ENCODE data around the gene CCDC43.
"Not testable (repeated sequence)": the region's sequence is repeated elsewhere in the genome, so short reads cannot be mapped to it uniquely, and the experiment has no call there.

CCDC43 gene

DNA sequence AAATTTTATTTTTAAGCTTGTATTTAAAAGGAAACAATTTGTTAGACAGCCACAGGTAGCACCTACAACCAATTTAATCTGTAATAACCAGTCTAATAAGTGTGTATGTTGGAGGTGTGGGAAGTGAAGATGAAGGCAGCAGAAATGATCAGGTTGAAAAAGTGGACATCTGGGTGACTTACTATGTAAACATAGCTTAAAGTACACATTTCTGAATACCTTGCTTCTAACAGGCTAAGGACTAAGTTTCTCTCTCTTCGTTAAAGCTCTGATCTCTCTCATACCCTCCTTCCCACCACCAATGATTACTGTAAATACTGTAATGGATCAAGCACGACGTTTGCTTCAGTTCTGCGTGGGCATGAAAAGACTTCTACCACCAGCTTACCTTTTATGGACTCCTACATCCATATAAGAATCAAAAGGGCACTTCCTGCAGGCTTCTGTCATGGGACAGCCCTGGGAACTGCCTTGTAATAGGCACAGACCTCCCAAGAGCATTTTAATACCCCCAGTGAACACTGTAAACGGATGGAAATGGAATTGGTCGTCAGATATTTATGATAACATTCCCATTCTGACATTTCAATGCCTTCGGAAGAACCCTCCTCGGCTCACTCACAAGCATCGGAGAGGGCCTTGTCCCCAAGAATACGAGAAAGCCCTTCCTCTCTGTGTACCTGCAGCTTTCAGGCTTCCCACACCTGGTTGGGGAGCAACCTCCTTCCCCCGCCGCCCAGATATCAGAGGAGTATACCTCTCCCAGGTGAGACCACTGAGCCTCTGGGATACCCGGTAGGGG, 700 bp downstream of the CCDC43 start:
- DNase-seq (ENCODE audit: low spot score in 2 of 2) (no peak), ATAC-seq (no peak)
- H3K4me3 Mint-ChIP-seq, result peak overlapping the region; percentile 97
- H3K9me3 Mint-ChIP-seq, result no peaks in the 10 kb centered on the region
- peak overlapping the region; percentile 98 for H3K27ac Mint-ChIP-seq
- H3K36me3 Mint-ChIP-seq, result peaks cover 24% of the 10 kb centered on the region
- H3K4me1 Mint-ChIP-seq, result peaks cover 28% of the 10 kb centered on the region

DNA sequence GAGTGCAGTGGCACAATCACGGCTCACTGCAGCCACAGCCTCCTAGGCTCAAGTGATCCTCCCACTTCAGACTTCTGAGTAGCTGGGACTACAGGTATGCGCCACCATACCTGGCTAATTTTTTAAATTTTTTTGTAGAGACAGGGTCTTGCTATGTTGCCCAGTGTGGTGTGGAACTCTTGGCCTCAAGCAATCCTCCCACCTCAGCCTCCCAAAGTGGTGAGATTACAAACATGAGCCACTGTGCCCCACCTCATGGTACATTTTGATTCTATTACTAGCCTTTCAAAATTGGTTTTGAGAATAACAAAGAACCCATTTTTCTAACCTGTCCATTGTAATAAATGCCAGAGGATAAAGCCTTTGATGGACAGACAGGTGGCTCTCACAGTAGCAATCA, 1.4 kb downstream of the CCDC43 start:
- peaks cover 31% of the 10 kb centered on the region for H3K36me3 Mint-ChIP-seq
- H3K4me3 Mint-ChIP-seq, result peak overlapping the region; percentile 97
- H3K4me1 Mint-ChIP-seq, result peaks cover 33% of the 10 kb centered on the region
- no peak for ATAC-seq
- peak in 1 of 2 donors; percentile 33 for DNase-seq (ENCODE audit: low spot score in 2 of 2)
- no peaks in the 10 kb centered on the region for H3K9me3 Mint-ChIP-seq
- no peak overlapping the region for H3K27ac Mint-ChIP-seq

DNA sequence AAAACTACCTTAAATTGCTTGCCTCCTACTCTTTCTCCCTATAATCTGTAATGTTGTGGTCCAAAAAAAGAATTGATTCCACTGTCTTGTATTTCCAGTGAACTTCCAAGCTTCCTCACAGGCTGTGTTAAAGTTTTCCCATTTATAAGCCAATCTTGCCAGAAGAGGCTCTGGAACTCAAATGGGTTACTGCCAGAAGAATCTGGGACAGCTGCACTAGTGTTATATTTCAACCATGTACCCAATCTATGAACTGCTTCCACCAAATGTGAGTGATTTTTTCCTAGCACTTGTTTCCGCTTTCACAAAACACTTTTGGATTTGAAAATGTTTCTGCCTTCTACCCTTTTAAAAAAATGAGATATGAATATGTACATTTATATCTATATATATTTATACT, 1.8 kb downstream of the CCDC43 start:
- H3K4me1 Mint-ChIP-seq, result peaks cover 33% of the 10 kb centered on the region
- H3K36me3 Mint-ChIP-seq, result peaks cover 35% of the 10 kb centered on the region
- H3K4me3 Mint-ChIP-seq, result no peak overlapping the region
- ATAC-seq, result no peak
- no peak overlapping the region for H3K27ac Mint-ChIP-seq
- H3K9me3 Mint-ChIP-seq, result no peaks in the 10 kb centered on the region
- no peak for DNase-seq (ENCODE audit: low spot score in 2 of 2)

DNA sequence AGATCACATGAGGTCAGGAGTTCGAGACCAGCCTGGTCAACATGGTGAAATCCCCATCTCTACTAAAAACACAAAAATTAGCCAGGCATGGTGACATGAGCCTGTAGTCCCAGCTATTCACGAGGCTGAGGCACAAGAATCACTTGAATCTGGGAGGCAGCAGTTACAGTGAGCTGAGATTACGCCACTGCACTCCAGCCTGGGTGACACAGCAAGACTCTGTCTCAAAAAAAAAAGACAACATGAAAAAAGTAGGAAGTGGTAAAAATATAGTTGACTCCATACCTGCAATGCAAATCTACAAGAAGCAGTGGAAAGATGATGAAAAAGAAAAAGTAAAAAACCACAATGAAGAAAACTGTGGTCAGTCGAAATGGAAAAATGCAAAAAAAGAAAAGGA, 6.3 kb downstream of the CCDC43 start:
- not testable (repeated sequence) for ATAC-seq; DNase-seq (ENCODE audit: low spot score in 2 of 2); H3K4me3 Mint-ChIP-seq; H3K9me3 Mint-ChIP-seq; H3K27ac Mint-ChIP-seq
- Mint-ChIP-seq H3K36me3 (peaks cover 79% of the 10 kb centered on the region), H3K4me1 (peaks cover 13% of the 10 kb centered on the region)

DNA sequence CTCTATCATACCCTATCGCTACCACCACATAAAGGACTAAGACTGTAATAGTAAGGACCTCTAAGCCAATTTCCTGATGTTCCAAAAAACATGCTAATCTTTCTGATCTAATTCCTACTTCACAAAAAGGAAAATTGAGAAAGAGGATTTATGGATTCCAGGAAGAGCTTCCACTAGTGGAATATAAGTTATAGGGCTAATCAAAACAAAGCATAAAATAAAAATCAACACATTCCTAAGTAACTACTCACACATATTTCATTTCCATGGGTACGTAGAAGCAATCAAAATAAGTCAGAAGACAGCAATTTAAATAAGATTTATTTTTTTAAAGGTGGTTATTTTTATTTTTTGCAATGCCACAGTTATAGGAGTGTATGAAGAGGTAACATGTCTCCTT, 12.4 kb downstream of the CCDC43 start:
- Mint-ChIP-seq H3K36me3 (peaks cover 53% of the 10 kb centered on the region), H3K4me1 (no peaks in the 10 kb centered on the region), H3K27ac (no peak overlapping the region), H3K9me3 (no peaks in the 10 kb centered on the region), H3K4me3 (no peak overlapping the region)
- DNase-seq (ENCODE audit: low spot score in 2 of 2) (no peak), ATAC-seq (no peak)

DNA sequence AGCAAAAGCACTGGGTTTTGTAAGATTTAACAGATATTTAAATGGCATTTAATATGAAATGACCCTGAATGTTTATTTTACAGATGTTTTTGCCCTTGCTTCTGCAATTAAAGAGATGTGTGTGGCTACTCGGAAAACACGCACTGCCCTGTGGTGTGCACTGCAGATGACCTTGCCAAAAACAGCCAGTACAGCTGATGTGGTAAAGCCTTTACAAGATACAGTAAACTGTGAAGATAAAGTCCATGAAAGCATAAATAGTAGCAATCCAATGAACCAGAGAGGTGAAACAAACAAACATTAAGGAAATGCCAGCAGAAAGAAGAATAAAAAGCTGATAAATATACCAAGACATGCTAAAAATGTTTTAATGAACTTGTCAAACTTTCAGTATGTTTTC, 15.7 kb downstream of the CCDC43 start:
- H3K4me1 Mint-ChIP-seq, result no peaks in the 10 kb centered on the region
- H3K4me3 Mint-ChIP-seq, result no peak overlapping the region
- DNase-seq (ENCODE audit: low spot score in 2 of 2) (no peak), ATAC-seq (no peak)
- H3K27ac Mint-ChIP-seq, result no peak overlapping the region
- H3K36me3 Mint-ChIP-seq, result peaks cover 20% of the 10 kb centered on the region
- H3K9me3 Mint-ChIP-seq, result no peaks in the 10 kb centered on the region

DNA sequence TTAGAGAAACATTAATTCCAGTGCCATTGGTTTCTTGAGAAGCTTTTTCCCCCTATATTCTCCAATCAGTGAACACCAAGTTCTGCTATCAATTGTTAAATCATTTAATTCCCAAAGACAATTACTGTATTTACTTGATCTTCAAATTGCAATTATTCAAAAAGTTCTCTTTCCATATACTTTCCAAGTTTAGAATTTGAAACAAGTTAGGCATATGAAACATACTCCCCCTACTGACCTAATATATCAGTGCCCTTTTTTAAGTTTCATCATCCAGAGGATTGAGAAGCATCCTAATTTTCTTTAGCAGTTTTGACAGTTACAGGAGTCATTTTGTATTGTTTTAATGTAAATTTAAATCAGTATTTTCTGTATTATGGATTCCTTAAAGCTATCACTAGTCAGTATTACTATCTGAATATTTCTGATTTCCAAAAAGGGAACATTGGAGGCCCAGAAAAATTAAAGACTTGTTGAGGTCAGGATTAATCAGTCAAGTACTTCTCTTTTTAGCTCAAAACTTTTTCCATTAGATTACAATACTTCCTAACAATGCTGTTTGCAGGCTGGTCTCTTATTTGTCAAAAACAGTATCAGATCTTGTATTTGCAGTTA, 17.0 kb downstream of the CCDC43 start:
- Mint-ChIP-seq H3K4me3 (no peak overlapping the region), H3K9me3 (no peaks in the 10 kb centered on the region), H3K36me3 (peaks cover 8% of the 10 kb centered on the region), H3K4me1 (no peaks in the 10 kb centered on the region), H3K27ac (no peak overlapping the region)
- no peak for DNase-seq (ENCODE audit: low spot score in 2 of 2)
- no peak for ATAC-seq

DNA sequence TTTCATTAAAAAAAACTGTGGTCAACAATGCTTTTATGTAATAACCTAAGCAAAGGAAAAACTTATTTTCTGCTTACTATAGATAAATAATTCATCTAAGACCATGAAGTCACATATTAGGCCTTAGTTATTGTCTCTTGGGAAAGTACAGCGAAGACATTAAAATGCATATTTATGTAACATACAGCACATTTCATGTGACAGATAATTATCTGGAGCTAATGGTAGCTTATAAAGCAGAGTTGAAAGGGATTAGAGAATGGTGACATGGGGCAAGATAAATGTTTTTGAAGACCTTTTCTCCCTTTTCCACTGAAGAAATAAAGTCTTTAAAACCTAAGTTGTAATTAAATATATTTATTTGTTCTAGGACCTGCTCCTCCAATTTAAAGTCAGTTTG, 23.6 kb downstream of the CCDC43 start:
- no peak overlapping the region for H3K27ac Mint-ChIP-seq
- no peak for ATAC-seq
- no peaks in the 10 kb centered on the region for H3K36me3 Mint-ChIP-seq
- H3K9me3 Mint-ChIP-seq, result no peaks in the 10 kb centered on the region
- H3K4me3 Mint-ChIP-seq, result no peak overlapping the region
- no peaks in the 10 kb centered on the region for H3K4me1 Mint-ChIP-seq
- no peak for DNase-seq (ENCODE audit: low spot score in 2 of 2)

DNA sequence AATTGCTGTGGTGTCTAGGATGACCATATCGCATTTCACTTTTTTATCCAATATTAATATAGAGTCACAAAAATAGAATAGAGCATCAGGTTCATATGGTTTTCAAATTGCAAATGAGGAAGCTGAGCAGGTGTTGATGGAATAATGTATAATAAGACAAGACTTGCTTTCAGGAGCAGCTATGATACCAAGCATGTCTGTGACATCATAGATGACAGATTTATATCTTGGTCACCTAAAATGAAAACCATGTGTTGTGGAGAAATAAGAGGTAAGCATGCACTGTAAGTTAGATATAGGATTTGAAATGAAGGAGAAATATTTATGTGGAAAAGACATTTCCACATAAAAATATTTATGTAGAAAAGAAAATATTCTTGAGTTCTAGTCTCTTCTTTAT, 24.7 kb downstream of the CCDC43 start:
- Mint-ChIP-seq H3K4me1 (no peaks in the 10 kb centered on the region), H3K27ac (no peak overlapping the region), H3K9me3 (no peaks in the 10 kb centered on the region), H3K4me3 (no peak overlapping the region), H3K36me3 (no peaks in the 10 kb centered on the region)
- ATAC-seq (no peak), DNase-seq (ENCODE audit: low spot score in 2 of 2) (no peak)

DNA sequence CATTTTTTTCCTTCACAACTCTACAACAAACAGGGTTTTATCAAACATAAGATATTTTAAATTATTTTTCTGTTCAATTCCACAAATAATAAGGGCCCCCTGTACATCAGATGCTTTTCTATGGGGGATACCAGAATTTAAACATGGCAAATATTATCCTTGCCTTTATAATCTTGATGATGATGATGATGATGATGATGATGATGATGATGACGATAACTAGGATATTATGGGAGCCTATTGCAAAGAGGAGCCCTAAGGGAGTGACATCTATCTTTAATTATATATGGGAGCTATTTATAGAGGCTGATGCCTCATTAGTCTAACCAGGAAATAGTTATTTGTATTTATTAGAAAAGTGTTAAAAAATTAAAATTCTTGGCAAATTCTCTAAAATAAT, 26.5 kb downstream of the CCDC43 start:
- DNase-seq (ENCODE audit: low spot score in 2 of 2) (no peak), ATAC-seq (no peak)
- Mint-ChIP-seq H3K36me3 (no peaks in the 10 kb centered on the region), H3K4me3 (no peak overlapping the region), H3K27ac (no peak overlapping the region), H3K4me1 (no peaks in the 10 kb centered on the region), H3K9me3 (no peaks in the 10 kb centered on the region)

DNA sequence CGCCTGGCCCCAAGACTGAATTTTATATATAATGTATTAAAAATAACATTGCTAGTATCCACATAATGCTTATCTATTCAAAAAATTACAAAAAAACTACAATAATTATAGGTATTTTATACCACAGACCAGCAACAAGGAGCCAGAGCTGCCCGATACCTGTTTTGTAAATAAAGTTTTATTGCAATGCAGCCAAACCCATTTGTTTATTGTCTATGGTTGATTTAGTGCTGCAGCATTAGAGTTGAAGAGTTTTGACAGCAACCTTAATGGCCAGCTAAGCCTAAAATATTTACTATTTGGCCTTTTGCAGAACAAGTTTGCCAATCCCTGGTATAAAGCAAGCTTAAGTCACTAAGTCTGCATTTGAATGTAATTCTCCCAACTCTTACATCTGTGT, 27.7 kb downstream of the CCDC43 start:
- Mint-ChIP-seq H3K4me3 (no peak overlapping the region), H3K9me3 (no peaks in the 10 kb centered on the region), H3K27ac (no peak overlapping the region), H3K36me3 (no peaks in the 10 kb centered on the region), H3K4me1 (no peaks in the 10 kb centered on the region)
- DNase-seq (ENCODE audit: low spot score in 2 of 2) (no peak), ATAC-seq (no peak)

DNA sequence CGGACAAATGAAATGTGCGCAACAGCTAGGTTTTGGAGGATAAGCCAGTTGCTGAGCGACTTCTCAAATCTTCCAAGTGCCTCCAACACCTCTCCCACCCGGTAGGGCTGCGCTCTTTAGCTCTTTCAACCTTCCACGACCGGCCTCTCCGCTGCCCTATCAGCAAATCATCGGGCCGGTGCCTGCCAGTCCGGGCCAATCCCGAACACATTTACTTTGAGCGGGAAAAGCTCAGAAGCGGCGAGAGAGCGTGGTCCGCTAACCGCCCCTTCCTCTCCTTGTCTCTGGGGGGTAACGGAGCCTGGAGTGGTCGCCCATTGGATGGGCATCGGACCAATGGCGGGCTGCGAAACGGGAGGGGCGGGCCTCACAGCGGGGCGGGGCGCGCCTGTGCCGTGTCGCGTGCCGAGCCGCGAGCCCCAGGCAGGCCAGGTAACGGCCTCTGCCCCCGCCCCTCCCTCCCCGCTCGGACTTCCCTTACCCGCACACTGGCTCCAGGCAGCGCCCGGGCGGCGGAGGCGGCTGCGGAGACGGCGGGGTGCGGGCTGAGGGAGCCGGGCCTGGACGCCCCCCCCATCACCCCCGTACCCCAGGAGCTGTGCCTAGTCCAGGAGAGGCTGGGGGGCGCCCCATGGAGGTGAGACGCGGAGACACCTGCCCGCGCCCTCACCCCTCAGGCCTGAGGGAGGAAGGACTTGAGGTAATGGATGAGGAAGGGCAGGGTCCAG, 33.4 kb downstream of the CCDC43 start, which contains the start of gene MEIOC:
TSS of gene MEIOC (plus strand) at position 486 of the 728 bp plus-strand sequence. CDS start at position 632, 146 bp downstream.
- Mint-ChIP-seq H3K4me1 (peaks cover 5% of the 10 kb centered on the region), H3K36me3 (no peaks in the 10 kb centered on the region), H3K4me3 (peak within 1 kb of the TSS; percentile 54), H3K9me3 (no peaks in the 10 kb centered on the region), H3K27ac (no peak within 1 kb of the TSS)
- DNase-seq (ENCODE audit: low spot score in 2 of 2) (peak in 1 of 2 donors; percentile 11), ATAC-seq (peak; percentile 75)

DNA sequence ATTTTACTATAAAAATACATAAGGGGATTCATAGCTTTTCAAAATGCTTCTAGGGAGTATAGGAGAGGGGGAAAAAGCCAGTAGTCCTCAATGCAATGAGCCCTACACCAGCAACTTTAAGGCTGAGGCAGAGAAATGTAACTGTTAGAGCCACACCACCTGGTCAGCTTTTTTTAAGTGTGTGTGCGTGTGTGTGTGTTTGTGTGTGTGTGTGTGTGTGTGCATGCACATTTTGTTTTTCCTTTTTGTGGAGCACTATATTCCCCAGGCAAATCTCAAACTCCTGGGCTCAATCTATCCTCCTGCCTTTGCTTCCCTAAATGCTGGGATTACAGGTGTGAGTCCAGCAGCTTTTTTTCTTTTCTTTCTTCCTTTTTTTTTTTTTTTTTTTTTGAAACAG, 35.6 kb downstream of the CCDC43 start:
- no peak overlapping the region for H3K27ac Mint-ChIP-seq
- ATAC-seq, result no peak
- no peak overlapping the region for H3K4me3 Mint-ChIP-seq
- DNase-seq (ENCODE audit: low spot score in 2 of 2), result no peak
- H3K9me3 Mint-ChIP-seq, result no peaks in the 10 kb centered on the region
- H3K4me1 Mint-ChIP-seq, result peaks cover 5% of the 10 kb centered on the region
- H3K36me3 Mint-ChIP-seq, result no peaks in the 10 kb centered on the region

DNA sequence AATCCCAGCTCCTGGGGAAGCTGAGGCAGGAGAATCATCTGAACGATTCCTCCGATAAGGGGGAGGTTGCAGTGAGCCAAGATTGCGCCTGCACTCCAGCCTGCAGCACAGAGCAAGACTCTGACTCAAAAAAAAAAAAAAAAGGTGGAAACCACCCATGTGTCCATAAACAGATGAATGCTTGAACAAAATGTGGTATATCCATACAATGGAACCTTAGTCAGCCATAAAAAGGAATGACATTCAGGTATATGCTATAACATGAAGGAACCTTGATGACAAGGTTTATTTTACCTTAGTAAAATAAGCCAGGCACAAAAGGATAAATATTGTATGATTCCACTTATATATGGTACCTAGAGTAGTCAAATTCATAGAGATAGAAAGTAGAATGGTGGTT, 36.2 kb downstream of the CCDC43 start:
- Mint-ChIP-seq H3K4me3 (no peak overlapping the region), H3K36me3 (no peaks in the 10 kb centered on the region), H3K27ac (no peak overlapping the region), H3K4me1 (peaks cover 5% of the 10 kb centered on the region), H3K9me3 (no peaks in the 10 kb centered on the region)
- ATAC-seq (no peak), DNase-seq (ENCODE audit: low spot score in 2 of 2) (no peak)

DNA sequence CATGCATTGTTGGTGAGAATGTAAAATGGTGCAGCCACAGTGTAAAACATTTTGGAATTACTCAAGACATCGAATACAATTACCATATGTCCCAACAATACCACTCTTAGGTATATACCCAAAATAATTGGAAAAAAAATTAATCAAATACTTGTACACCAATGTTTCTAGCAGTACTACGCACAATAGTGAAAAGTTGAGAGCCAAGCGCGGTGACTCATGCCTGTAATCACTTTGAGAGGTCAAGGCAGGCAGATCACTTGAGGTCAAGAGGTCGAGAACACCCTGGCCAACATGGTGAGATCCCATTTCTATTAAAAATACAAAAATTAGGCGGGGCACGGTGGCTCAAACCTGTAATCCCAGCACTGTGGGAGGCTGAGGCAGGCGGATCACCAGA, 36.8 kb downstream of the CCDC43 start:
- H3K9me3 Mint-ChIP-seq, result no peaks in the 10 kb centered on the region
- no peak overlapping the region for H3K4me3 Mint-ChIP-seq
- H3K4me1 Mint-ChIP-seq, result peaks cover 5% of the 10 kb centered on the region
- no peak for ATAC-seq
- DNase-seq (ENCODE audit: low spot score in 2 of 2), result no peak
- H3K27ac Mint-ChIP-seq, result no peak overlapping the region
- H3K36me3 Mint-ChIP-seq, result no peaks in the 10 kb centered on the region

DNA sequence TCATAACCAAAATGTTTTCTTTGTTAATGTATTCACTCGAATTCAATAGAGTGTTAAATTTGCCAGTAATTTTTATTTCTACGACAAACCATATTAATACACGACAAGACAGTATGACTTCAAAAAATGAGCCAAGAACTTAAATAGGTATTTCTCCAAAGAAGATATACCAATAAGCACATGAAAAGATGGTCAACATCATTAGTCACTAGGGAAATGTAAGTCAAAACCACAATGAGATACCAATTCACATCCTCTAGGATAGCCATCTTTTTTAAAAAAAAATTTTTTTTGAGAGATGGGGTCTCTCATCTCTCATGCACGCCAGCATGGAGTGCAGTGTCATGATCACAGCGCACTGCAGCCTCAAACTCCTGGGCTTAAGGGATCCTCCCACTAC, 38.3 kb downstream of the CCDC43 start:
- Mint-ChIP-seq H3K36me3 (no peaks in the 10 kb centered on the region), H3K4me3 (no peak overlapping the region), H3K9me3 (no peaks in the 10 kb centered on the region), H3K27ac (no peak overlapping the region), H3K4me1 (peaks cover 5% of the 10 kb centered on the region)
- ATAC-seq (no peak), DNase-seq (ENCODE audit: low spot score in 2 of 2) (no peak)

Data from stimulated activated effector memory CD8-positive, alpha-beta T cell treated with anti-CD3 and anti-CD28 coated beads, Interleukin-12 subunit alpha, Interleukin-12 subunit beta, amount 100 ng/mL, for 72 hours (primary cell).